HepG2 (cell line): ENCODE results near the gene C2orf42. TPM values are rescaled to one million over a fixed set of nuclear protein-coding genes. Genes with fewer than 3 reads are reported as not detected.
"Not testable (repeated sequence)": the region's sequence is repeated elsewhere in the genome, so short reads cannot be mapped to it uniquely, and the experiment has no call there.

Source experiments
- ATAC-seq: fragments of 200-7000 bp; cut with Tn5 transposase; 3 replicates; pipeline ENCODE4 v1.9.1; 2020; ENCODE audit warnings: mild to moderate bottlenecking, moderate library complexity
- BruUV-seq: library from RNA; stranded (reverse); fragments of 400-500 nt; replicated peaks from 2 replicates; lab custom pipeline; 2021; lab: Mats Ljungman, UMichigan
- CTCF ChIA-PET: fragments of 300-600 bp; formaldehyde crosslinking; extraction: SDS; loops from one replicate; lab custom pipeline; 2021; ENCODE audit warnings: low total read pairs, inconsistent platforms, low intra/inter-chr PET ratio; lab: Yijun Ruan, JAX
- POLR2A ChIA-PET: fragments of 350-600 bp; sonication (Branson Sonifier 250); formaldehyde crosslinking; loops from one replicate; lab custom pipeline; 2020; ENCODE audit warnings: antibody characterized with exemption, inconsistent platforms; lab: Yijun Ruan, JAX
- DNase-seq: peaks from one replicate; pipeline ENCODE4 v3.0.0-alpha.2; 2015; ENCODE audit warnings: low spot score
- FAIRE-seq: peaks from 3 replicates; lab custom pipeline; 2011; peaks lifted over from hg19 to GRCh38; lab: Jason Lieb, UNC
- H2AFZ ChIP-seq: one replicate; pipeline ENCODE4 v1.6.1; 2011; ENCODE audit warnings: low read length, inconsistent platforms
- H3K27ac ChIP-seq: fragments of 300-600 bp; 3 replicates; pipeline ENCODE4 v1.8.0; 2011; ENCODE audit warnings: mixed run types, mild to moderate bottlenecking, mixed read lengths, low read length, inconsistent platforms; ENCODE audit not compliant: insufficient read depth; ENCODE audit errors: extremely low read length
- H3K27me3 ChIP-seq, 2 experiments: fragments of 200-600 bp in 1 of 2; 2 replicates in 1 of 2; 3 replicates in 1 of 2; pipeline versions ENCODE4 v1.6.0 to v1.8.0; 2011; ENCODE audit warnings: low read length in 2 of 2, mild to moderate bottlenecking in 2 of 2, moderate library complexity in 2 of 2, inconsistent platforms in 1 of 2; ENCODE audit not compliant: insufficient read depth in 2 of 2, control insufficient read depth in 1 of 2
- H3K36me3 ChIP-seq, 2 experiments: fragments of 200-600 bp in 1 of 2; replicated peaks in 1 of 2; 2 replicates in 1 of 2; 3 replicates in 1 of 2; pipeline versions ENCODE4 v1.5.1 to v1.8.0; 2011; ENCODE audit warnings: low read length in 2 of 2, inconsistent platforms in 1 of 2; ENCODE audit not compliant: insufficient read depth in 2 of 2, control insufficient read depth in 1 of 2
- H3K4me1 ChIP-seq: 2 replicates; pipeline ENCODE4 v1.5.1; 2012; ENCODE audit warnings: low read length, inconsistent platforms; ENCODE audit not compliant: insufficient read depth
- H3K4me2 ChIP-seq: 2 replicates; pipeline ENCODE4 v1.6.0; 2011; ENCODE audit warnings: low read depth, low read length, inconsistent platforms
- H3K4me3 ChIP-seq, 3 experiments: fragments of 200-600 bp in 1 of 3; sonication (generic), shearing (Covaris generic) in 1 of 3; replicated peaks in 1 of 3; 2 replicates each; pipeline ENCODE4 v1.5.1; 2011 to 2016; ENCODE audit warnings: low read length in 3 of 3, inconsistent platforms in 2 of 3, low read depth in 2 of 3, mild to moderate bottlenecking in 2 of 3, control low read depth in 1 of 3, mixed read lengths in 1 of 3; ENCODE audit not compliant: insufficient read depth in 1 of 3
- H3K79me2 ChIP-seq: one replicate; pipeline ENCODE4 v1.6.1; 2011; ENCODE audit warnings: low read length, inconsistent platforms; ENCODE audit not compliant: insufficient read depth
- H3K9ac ChIP-seq: 2 replicates; pipeline ENCODE4 v1.6.0; 2011; ENCODE audit warnings: mild to moderate bottlenecking, low read depth, low read length, inconsistent platforms; ENCODE audit not compliant: insufficient read depth
- H3K9me3 ChIP-seq: 2 replicates; pipeline ENCODE4 v1.5.1; 2012; ENCODE audit warnings: mild to moderate bottlenecking, low read length
- H4K20me1 ChIP-seq: 2 replicates; pipeline ENCODE4 v1.6.0; 2011; ENCODE audit warnings: inconsistent platforms, mild to moderate bottlenecking, low read length, moderate library complexity; ENCODE audit not compliant: insufficient read depth
- ELF1 ChIP-seq: sonication (generic); formaldehyde crosslinking; IDR thresholded peaks from 2 replicates; pipeline ENCODE4 v1.4.0; 2020; ENCODE audit warnings: missing genetic modification reagents
- ISX ChIP-seq: sonication (generic); formaldehyde crosslinking; conservative IDR thresholded peaks from 2 replicates; pipeline ENCODE4 v1.5.0; 2020; ENCODE audit warnings: missing genetic modification reagents
- NR2F6 ChIP-seq, 2 experiments: IDR thresholded peaks; 2 replicates each; pipeline ENCODE4 v1.6.1; 2016; ENCODE audit warnings: antibody characterized with exemption in 1 of 2, mild to moderate bottlenecking in 1 of 2
- PCBP2 ChIP-seq: fragments of 200-400 bp; formaldehyde crosslinking; optimal IDR thresholded peaks from 2 replicates; pipeline ENCODE3; 2018; ENCODE audit warnings: low read length, low read depth; ENCODE audit not compliant: poor library complexity, severe bottlenecking
- ZNF816 ChIP-seq: sonication (generic); formaldehyde crosslinking; IDR thresholded peaks from 2 replicates; pipeline ENCODE4 v1.8.0; 2022; ENCODE audit warnings: missing genetic modification reagents, mild to moderate bottlenecking, borderline replicate concordance
- ZSCAN25 ChIP-seq: sonication (generic); formaldehyde crosslinking; IDR thresholded peaks from 2 replicates; pipeline ENCODE4 v1.8.0; 2022; ENCODE audit warnings: mild to moderate bottlenecking, missing genetic modification reagents
- WGBS: methylation state at CpG from one replicate; pipeline ENCODE4 v1.1.6; 2017; ENCODE audit warnings: low lambda C conversion rate; 5-methylcytosine and 5-hydroxymethylcytosine counted together
- in situ Hi-C: cut with HindIII; loops from 2 replicates; pipeline ENCODE4 v1.10.0; 2017; ENCODE audit warnings: low pct_unique_long_range_greater_than_20kb; ENCODE audit not compliant: extremely low pct_ligation_motif_present
- intact Hi-C: fragments of 100-400 bp; cut with micrococcal nuclease; formaldehyde crosslinking; loops from one replicate; pipeline ENCODE4 v1.10.0; 2022; ENCODE audit not compliant: unreplicated experiment
- polyA plus RNA-seq, 8 experiments: library from polyadenylated mRNA; depleted of rRNA in 3 of 8; stranded (reverse) in 7 of 8; unstranded in 1 of 8; fragments of >200 nt; fragmentation: Illumina TruSeq in 4 of 8; extraction: Trizol in 4 of 8; gene quantifications; 2 replicates each; pipeline versions ENCODE4 v1.2.1 to v1.2.3, GENCODE V29; 2011 to 2016; ENCODE audit warnings: low read depth in 4 of 8, missing spikeins in 1 of 8, mixed read lengths in 1 of 8; ENCODE audit not compliant: insufficient read depth in 1 of 8
- total RNA-seq, 5 experiments: library from RNA; depleted of rRNA; stranded (reverse); fragments of >200 nt; fragmentation: Illumina TruSeq; extraction: Trizol; gene quantifications; 2 replicates each; pipeline ENCODE4 v1.2.3, GENCODE V29; 2016; ENCODE audit warnings: low read depth in 1 of 5

C2orf42 gene
- total and polyA plus RNA-seq, 2 of the 13 experiments (the other 11 are each of a cell fraction or from before 2014, with no cell fraction given), result 9.3 to 9.9 TPM

DNA sequence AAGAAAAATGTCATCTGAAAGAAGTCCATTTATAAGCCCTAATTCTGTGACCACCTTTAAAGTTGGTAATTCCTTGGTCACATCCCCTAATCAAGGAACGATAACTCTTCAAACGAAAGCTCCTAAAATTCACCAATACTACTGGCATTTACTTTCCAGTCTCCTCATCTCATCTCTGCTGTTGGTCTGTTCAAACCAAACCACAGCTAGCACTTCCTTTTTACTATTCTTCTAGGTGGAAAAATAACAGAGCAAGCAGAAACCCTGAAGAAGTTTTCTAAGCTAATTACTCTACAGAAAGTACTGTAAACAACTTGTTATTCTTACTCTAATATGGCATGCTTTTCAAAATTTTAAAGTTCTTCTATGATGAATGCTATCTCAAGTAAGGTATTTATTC lies 36.0 kb upstream of the C2orf42 start:
- POLR2A ChIA-PET, result interaction anchor here (1.2 to 1.4 kb wide), 2 partner anchors 36 to 67 kb away, joined by 5 to 6 read pairs; partner anchors contain the start of genes C2orf42 and SNRPG

DNA sequence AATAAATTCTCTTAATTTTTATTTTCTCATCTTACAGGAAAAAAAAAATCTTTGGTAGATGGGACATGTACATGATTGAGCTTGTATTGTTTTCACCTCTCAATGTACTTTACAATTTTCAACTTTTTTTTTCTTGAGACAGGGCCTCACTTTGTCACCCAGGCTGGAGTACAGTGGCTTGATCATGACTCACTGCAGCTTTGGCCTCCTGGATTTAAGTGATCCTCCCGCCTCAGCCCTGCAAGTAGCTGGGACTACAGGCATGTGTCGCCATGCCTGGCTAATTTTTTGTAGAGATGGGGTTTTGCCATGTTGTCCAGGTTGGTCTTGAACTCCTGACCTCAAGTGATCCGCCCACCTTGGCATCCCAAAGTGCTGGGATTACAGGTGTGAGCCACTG lies 32.5 kb upstream of the C2orf42 start:
- TF ChIP-seq ZSCAN25 (CRISPR knock-in tag), result peak; percentile 73; the same call in 1 of the 2 replicates
- H3K4me3 ChIP-seq, H3K9ac ChIP-seq, POLR2A ChIA-PET, H3K4me1 ChIP-seq, H3K79me2 ChIP-seq, DNase-seq, FAIRE-seq, H3K27me3 ChIP-seq, BruUV-seq, in situ Hi-C loops, intact Hi-C loops, CTCF ChIA-PET, ATAC-seq, H2AFZ ChIP-seq, H4K20me1 ChIP-seq, H3K4me2 ChIP-seq, H3K9me3 ChIP-seq, H3K27ac ChIP-seq: not testable (repeated sequence)
- 99% methylated on average over 3 of the region's 3 CpGs for WGBS
- H3K36me3 ChIP-seq, result peaks cover 27 to 90% of the 10 kb centered on the region in 2 experiments

More for the DNA sequence above, 36.0 kb upstream of the C2orf42 start:
- WGBS, result 97% methylated on average over 2 of the region's 2 CpGs
- in situ Hi-C loops, result no loop called here
- Histone ChIP-seq H3K4me3 (no peak overlapping the region), H3K4me1 (no peaks in the 10 kb centered on the region), H3K4me2 (no peak overlapping the region), H3K79me2 (peaks cover 9% of the 10 kb centered on the region), H3K9ac (no peak overlapping the region), H4K20me1 (no peaks in the 10 kb centered on the region), H3K36me3 (peaks cover 23 to 94% of the 10 kb centered on the region in 2 experiments), H3K27ac (no peak overlapping the region), H3K9me3 (no peaks in the 10 kb centered on the region), H3K27me3 (no peaks in the 10 kb centered on the region), H2AFZ (no peak overlapping the region)
- FAIRE-seq (no peak), ATAC-seq (no peak), DNase-seq (no peak)
- TF ChIP-seq ZNF816 (CRISPR knock-in tag) (peak; percentile 67; the same call in 1 of the 2 replicates), PCBP2 (no peak), NR2F6 (IDR thresholded peaks at IDR 0.05) (no peak), NR2F6 (CRISPR knock-in tag; IDR thresholded peaks at IDR 0.05) (no peak), ISX (no peak), ELF1 (CRISPR knock-in tag) (no peak)
- CTCF ChIA-PET, result no interaction called here
- intact Hi-C loops, result no loop called here
- no TSS peak for BruUV-seq
